Raji (cell line): Measurements from ENCODE around the gene UBC.

Experiments
- POLR2A ChIP-seq: IDR thresholded peaks from 2 replicates; pipeline ENCODE4 v1.6.1; 2011; ENCODE audit warnings: low read depth, low read length, control low read depth; ENCODE audit not compliant: insufficient read depth

UBC gene

DNA sequence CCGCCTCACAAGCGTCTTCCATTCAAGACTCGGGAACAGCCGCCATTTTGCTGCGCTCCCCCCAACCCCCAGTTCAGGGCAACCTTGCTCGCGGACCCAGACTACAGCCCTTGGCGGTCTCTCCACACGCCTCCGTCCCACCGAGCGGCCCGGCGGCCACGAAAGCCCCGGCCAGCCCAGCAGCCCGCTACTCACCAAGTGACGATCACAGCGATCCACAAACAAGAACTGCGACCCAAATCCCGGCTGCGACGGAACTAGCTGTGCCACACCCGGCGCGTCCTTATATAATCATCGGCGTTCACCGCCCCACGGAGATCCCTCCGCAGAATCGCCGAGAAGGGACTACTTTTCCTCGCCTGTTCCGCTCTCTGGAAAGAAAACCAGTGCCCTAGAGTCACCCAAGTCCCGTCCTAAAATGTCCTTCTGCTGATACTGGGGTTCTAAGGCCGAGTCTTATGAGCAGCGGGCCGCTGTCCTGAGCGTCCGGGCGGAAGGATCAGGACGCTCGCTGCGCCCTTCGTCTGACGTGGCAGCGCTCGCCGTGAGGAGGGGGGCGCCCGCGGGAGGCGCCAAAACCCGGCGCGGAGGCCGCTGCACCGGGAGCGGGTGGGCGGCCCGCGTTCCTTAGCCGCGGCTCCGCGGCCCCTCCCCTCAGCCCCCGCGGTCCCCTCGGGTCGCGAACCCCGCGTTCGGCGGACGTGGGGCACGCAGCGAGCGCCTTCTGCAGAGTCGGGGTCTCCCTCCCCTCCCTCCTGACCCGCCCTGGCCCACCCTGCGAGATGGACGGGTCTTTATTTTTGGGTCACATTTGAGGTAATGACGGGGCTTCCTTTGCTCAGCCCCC, at the start of gene UBC:
Gene UBC, minus strand, starts transcription at position 259 of the 847 bp plus-strand sequence. CDS start 879 bp downstream, outside the sequence.
- TF ChIP-seq POLR2A = peak; percentile 99

DNA sequence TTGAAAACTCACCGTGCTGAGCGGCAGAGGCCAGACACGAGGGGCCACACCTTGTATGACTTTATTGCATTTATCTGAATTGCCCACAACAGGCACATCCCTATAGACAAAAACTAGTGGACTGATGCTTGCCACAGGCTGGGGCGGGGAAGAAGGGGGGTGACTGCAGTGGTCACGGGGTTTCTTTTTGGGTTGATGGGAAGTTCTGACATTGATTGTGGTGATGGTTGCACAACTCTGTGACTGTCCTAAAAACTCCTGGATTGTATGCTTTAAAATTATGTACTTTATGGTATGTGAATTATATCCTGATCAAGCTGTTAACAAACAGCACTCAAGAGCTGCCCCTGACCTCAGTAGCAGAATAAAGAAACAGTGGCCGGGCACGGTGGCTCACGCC, 48.8 kb upstream of the UBC start:
- TF ChIP-seq POLR2A = no peak

DNA sequence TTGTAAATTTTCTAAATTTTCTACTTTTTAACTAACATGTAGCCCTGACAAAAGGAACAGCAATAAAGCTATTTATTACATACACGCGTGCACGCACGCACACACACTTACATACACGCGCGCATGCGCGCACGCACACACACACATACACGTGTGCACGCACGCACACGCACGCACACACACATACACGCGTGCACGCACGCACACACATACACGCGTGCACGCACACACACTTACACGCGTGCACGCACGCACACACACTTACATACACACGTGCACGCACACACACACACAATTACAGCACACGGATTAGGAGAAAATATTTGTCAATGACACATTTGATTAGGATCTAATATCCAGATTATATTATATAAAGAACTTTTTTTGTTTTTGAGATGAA, 46.6 kb upstream of the UBC start:
- no peak for TF ChIP-seq POLR2A

DNA sequence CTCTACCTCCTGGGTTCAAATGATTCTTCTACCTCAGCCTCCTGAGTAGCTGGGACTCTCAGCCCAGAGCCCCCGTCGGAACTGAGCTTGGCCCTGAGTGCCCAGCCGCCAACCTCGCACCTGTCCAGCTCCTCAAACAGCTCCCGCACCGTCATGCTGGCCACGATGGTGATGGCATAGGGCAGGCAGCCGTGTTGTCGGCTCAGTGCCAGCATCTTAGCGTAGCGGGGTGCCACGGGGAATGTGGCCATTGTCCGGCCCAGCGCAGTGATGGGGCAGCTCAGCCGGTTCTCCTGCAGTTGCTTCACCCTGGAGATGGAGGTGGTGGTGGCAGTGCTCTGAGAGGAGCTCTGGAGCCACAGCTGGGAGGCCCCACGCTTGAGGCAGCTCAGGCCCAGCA, 42.1 kb upstream of the UBC start:
- TF ChIP-seq POLR2A = no peak

DNA sequence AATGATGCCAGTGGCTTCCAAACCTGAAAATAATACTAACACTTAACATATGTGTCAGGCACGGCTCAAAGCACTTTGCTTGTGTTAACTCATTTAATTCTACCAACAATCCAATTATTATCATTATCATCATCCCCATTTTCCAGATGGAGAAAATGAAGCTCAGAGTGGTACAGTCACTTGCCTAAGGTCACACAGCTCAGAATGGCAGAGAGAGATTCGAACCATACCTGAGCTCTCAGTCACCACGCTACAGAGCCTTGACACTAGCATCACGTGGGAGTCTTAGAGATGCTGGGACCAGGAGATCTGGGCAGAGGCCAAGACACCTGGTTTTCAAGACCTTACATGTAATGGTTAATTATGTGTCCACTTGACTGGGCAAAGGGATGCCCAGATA, 40.3 kb upstream of the UBC start:
- no peak for TF ChIP-seq POLR2A

DNA sequence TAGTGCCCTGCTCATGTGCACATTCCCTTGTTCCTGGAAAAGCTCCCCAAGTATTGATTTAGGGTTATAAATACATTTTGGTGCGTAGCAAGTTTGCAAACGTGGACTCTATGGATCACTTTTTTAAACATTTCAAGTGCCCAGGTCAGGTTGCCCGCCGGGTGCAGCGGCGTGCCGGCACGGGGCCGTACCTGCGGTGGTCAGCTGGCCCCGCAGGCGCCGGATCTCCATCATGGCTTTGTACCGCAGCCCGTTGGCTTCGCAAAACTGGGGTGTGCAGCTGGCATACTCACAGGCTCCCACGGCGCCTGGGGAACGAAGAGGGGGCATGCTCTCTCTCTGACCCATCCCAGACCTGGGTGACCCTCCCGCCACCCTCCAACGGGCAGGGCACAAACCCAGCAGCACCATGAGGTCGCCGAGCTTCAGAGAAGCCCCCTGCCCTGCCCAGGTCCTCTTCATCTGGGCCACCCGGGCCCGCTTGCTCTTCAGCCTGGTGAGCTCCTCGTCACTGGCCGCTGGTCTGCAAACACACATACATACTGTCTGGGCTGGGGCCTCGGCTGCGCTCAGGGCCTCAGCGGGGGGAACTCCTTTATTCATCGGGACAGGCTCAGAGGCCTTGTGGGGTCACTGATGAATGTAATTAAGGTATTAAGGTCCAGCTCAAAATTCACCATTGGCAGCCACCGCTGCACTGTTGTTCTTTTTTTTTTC, 39.4 kb upstream of the UBC start:
- no peak for TF ChIP-seq POLR2A

DNA sequence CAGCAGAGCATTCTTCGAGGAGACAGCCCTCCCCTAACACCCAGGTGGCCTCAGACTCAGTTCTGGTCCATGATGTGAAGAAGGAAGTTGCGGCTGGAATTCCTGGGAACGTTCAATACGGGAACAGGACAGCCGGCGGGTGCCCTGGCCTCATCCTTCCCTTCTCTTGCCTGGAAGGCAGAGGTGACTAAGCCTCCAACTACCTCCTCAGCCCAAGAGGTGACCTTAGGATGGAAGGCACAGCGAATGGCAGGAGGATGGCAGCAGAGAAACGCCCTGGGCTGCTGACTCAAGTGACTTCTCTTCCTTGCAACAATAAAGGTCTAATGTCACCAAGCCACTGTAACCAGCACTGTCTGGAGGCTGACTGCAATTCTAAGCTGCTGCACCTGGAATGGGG, 38.4 kb upstream of the UBC start:
- TF ChIP-seq POLR2A = no peak

DNA sequence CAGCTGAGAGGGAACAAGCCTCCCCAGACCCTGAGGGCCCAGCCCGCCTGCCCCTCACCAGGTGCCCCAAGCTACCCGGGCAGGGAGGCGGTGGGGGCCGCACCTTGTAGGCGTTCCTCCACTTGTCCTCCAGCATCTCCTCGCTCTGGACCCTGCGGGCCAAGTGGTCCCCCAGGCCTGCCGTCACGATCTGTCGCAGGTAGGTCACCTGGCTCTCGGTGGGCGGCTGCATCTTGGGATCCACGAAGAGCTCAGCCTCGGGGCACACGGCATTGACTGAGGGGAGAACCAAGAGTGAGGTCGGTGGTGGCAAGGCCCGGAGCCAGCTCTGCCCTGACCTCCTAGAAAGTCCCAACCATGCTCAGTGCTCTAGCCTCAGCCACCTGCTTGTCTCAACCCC, 37.8 kb upstream of the UBC start:
- TF ChIP-seq POLR2A = no peak

DNA sequence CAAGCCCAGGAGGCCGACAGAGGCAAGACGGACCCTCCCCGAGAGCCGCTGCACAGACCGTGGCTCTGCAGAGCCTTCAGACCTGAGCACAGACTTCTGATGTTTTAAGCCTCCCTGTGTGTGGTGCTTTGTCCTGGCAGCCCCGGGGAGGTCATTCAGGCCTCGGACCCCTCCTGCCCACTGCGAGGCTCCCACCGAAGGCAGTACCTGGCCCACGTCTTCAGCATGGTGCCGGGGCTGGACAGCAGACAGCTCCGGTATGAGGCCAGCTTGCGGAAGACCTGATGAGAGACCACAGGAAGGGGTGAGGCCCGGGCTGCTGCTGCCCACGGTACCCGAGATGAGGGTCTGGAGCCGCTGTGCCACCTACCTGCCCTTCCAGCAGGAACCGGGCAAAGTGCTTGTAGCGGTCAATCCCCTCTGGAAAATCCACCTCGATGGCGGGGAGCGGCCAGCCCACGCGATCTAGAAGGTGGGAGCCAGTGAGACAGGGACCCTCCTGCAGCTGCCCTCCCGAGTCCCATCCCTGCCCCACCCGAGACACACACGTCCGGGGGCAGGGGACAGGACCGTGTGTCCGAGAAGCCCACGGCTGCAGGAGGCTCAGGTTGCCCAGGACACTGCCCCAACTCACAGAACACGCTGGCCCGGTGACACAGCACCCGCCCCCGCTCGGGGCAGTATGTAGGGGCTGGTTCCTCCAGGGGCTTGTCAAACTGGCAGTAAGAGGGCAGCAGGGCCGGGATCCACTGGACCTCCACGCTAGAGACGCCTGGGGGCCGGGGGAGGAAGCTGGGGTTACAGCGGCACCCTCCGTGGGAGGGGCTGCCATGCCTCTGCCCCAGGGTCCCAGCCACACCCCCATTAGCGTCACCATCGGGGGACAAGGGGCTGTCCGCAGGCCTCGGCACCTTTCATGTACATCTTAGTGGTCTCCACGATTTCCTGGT, 35.6 kb upstream of the UBC start:
- TF ChIP-seq POLR2A = no peak

DNA sequence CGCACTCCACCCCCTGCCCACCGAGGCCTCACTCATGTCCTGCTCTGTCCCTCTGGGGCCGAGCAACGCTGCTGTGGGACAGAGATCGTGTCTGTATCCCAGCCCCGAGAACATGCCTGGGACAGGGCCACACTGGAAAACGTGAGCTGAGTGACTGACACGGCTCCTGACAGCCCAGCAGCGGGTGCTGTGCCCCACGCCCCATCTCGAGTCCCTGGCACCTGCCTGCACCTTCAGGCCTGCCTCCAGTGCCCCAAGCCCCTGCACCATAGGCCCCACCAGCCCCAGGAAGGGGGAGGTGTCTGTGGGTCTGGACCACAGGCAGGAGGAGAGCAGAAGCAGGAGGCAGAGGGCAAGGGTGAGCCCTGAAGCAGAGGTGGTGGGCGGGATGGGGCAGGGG, 34.6 kb upstream of the UBC start:
- no peak for TF ChIP-seq POLR2A

DNA sequence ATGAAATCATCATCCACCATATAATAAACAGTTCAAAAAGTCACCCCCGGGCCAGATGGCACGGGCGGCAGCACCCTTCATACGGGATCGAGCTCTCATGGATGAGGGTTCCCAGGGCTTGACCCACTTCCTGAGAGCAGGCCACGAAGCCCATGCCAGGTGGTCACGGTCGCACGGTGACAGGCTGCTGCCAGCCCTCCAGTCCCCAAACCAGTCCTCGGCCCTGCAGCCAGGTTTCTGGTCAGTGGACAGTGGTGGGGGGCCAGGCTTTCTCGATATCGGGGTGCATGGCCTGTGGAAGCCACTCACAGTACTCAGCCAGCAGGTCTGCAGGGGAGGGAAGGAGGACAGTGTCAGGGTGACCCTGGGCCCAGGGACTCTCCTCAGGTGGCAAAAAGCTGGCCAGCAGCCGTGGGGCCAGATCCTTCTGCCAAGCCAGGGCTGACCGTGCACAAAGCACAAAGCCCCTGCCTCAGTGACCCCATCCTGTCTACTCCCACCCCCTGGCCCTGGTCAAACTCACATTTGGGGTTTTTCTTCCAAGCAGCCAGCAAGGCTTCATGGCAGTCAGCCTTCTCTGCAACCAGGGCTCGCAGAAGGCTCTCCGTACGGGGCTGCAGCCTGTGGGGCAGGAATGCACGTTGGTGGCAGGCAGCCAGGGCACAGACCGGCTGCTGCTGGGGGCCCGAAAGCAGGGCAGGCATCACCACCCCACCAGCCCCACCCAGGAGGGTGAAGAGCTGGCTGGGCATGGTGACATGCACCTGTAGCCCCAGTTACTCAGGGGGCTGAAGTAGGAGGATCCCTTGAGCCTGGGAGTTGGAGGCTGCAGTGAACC, 33.3 kb upstream of the UBC start:
- no peak for TF ChIP-seq POLR2A

DNA sequence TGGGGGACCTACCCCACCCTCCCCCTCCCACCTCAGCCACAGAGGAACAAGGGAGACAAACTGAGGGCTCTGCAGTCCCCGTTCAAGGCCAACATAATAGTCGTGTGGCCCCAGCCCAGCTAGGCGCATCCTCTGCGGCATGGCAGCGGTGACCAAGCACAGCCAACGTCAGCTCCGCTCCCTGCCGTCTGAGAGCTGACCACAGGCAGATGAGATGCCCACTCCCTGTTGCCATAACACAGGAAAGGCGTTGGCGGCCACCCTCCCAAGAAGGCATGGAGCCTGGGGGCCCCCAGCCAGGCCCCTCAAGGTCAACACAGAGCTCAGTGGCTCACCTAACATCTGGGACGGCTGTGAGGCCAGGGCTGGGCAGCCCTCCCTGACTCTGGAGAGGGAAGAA, 32.6 kb upstream of the UBC start:
- TF ChIP-seq POLR2A = no peak

DNA sequence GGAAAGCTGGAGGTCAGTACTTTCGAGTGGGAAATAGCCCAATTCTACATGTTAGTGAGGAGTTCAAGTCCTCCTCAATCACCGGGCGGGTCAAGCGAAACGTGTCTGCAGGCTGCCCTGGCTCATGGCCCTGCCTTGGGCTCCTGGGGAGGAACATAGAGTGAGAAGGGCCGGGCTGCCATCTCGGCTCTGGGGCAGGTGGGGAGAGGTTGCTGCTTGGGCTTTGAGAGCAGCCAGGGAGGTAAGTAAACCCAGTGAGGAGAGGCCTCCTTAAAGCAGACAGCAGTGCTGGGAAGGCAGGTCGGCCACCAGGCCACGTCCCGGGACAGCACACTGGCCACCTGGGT, 32.0 kb upstream of the UBC start:
- TF ChIP-seq POLR2A = no peak

DNA sequence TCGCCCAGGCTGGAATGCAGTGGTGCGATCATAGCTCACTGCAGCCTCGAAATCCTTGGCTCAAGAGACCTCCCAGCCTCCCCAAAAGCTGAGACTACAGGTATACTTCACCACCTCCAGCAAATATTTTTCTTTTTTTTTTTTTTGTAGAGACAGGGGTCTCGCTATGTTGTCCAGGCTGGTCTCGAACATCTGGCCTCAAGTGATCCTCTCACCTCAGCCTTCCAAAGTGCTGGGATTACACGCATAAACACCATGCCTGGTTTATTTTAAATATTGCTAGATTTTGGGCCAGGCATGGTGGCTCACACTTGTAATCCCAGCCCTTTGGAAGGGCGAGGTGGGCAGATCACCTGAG, 26.7 kb upstream of the UBC start:
- no peak for TF ChIP-seq POLR2A
